HL-60 (cell line): Measurements from ENCODE around the gene HOXB3.

ENCODE experiments used
- POLR2AphosphoS5 ChIP-seq: IDR thresholded peaks from 2 replicates; pipeline ENCODE4 v1.6.1; 2012; ENCODE audit warnings: low read depth
- REST ChIP-seq: IDR thresholded peaks from 2 replicates; pipeline ENCODE4 v1.6.1; 2012; ENCODE audit warnings: low read depth; ENCODE audit not compliant: insufficient replicate concordance
- TF ChIP-seq, protein P1 (sequence below): IDR thresholded peaks from one replicate; pipeline ENCODE4 v1.5.1; 2011; ENCODE audit warnings: low read length, control low read depth, inconsistent platforms; ENCODE audit not compliant: insufficient read depth

DNA sequence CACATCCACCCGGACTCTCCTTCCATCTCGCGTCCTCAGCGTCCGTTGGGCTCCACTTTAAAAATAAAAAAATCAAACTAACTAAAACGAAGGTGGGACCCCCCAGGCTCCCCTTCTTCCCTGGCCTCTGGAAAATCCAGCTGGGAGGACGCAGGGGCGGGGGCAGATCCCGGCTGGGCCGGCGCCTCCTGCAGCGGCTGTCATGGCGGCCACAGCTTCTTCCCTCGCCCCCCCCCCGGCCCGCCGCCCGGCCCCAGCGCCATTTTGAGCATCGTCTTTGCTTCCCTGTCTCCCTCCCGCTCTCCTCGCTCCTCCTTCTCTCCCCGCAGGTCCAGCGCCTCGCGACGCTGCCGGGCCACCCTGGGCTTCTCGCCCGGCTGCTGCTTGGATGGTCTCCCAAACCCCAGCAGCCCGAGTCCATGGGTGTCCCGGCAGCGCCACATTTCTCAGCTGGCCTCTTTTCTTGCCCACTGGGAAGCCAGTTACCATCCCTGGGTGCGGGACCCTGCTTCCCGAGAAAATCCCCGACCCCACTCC lies 48.4 kb downstream of the HOXB3 start:
- TF ChIP-seq, protein P1, sequence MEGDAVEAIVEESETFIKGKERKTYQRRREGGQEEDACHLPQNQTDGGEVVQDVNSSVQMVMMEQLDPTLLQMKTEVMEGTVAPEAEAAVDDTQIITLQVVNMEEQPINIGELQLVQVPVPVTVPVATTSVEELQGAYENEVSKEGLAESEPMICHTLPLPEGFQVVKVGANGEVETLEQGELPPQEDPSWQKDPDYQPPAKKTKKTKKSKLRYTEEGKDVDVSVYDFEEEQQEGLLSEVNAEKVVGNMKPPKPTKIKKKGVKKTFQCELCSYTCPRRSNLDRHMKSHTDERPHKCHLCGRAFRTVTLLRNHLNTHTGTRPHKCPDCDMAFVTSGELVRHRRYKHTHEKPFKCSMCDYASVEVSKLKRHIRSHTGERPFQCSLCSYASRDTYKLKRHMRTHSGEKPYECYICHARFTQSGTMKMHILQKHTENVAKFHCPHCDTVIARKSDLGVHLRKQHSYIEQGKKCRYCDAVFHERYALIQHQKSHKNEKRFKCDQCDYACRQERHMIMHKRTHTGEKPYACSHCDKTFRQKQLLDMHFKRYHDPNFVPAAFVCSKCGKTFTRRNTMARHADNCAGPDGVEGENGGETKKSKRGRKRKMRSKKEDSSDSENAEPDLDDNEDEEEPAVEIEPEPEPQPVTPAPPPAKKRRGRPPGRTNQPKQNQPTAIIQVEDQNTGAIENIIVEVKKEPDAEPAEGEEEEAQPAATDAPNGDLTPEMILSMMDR: no peak
- TF ChIP-seq POLR2AphosphoS5 (no peak), REST (no peak)
